Stromal cell of bone marrow (primary cell): ENCODE data around the gene AK3.

ENCODE experiments used
- DNase-seq: peaks from one replicate; pipeline ENCODE4 v3.0.0-alpha.2; 2012; ENCODE audit warnings: low read depth

The AK3 gene

GRCh38 chr9:4706021-4706420 is 35.0 kb downstream of the AK3 start:
- no peak for DNase-seq

- no peak for DNase-seq
These were observed 36.9 kb downstream of the AK3 start for GRCh38 chr9:4704129-4704528.

- DNase-seq, result no peak
These were observed 39.5 kb downstream of the AK3 start for GRCh38 chr9:4701526-4701925.

GRCh38 chr9:4700932-4701331 is 40.1 kb downstream of the AK3 start:
- DNase-seq, result no peak

- DNase-seq, result no peak
These were observed 40.9 kb downstream of the AK3 start for GRCh38 chr9:4700091-4700490.

- DNase-seq, result peak; percentile 84
These were observed 49.2 kb downstream of the AK3 start for GRCh38 chr9:4691795-4692194.

- DNase-seq, result no peak
These were observed 50.9 kb downstream of the AK3 start for GRCh38 chr9:4690144-4690543.

GRCh38 chr9:4689687-4690104 is 51.3 kb downstream of the AK3 start:
- no peak for DNase-seq

- no peak for DNase-seq
These were observed 52.0 kb downstream of the AK3 start for GRCh38 chr9:4689021-4689420.

GRCh38 chr9:4686584-4686983 is 54.4 kb downstream of the AK3 start:
- no peak for DNase-seq

- DNase-seq, result no peak
These were observed 54.9 kb downstream of the AK3 start for GRCh38 chr9:4686112-4686511.

- DNase-seq, result no peak
These were observed 56.2 kb downstream of the AK3 start for GRCh38 chr9:4684820-4685219.

- no peak for DNase-seq
These were observed 60.3 kb downstream of the AK3 start for GRCh38 chr9:4680750-4681149.

- DNase-seq, result no peak
These were observed 60.9 kb downstream of the AK3 start for GRCh38 chr9:4680173-4680525.

- peak; percentile 93 for DNase-seq
These were observed 61.5 kb downstream of the AK3 start, which contains the start of gene CDC37L1 for GRCh38 chr9:4679268-4680172. TSS of gene CDC37L1 (plus strand) at chr9:4679569. CDS start at chr9:4679768, 199 bp downstream.

- no peak for DNase-seq
These were observed 62.2 kb downstream of the AK3 start for GRCh38 chr9:4678679-4679267.

GRCh38 chr9:4677392-4677791 is 63.6 kb downstream of the AK3 start:
- no peak for DNase-seq

- peak; percentile 97 for DNase-seq
These were observed 66.2 kb downstream of the AK3 start for GRCh38 chr9:4674783-4675182.

GRCh38 chr9:4671737-4672136 is 69.3 kb downstream of the AK3 start:
- DNase-seq, result no peak

GRCh38 chr9:4670591-4670990 is 70.4 kb downstream of the AK3 start:
- no peak for DNase-seq

GRCh38 chr9:4669890-4670289 is 71.1 kb downstream of the AK3 start:
- no peak for DNase-seq

GRCh38 chr9:4668604-4669003 is 72.4 kb downstream of the AK3 start:
- DNase-seq, result no peak

GRCh38 chr9:4667681-4668080 is 73.3 kb downstream of the AK3 start:
- DNase-seq, result no peak
